Measurements from ENCODE around the gene KCNK6.

GRCh38 chr19:38351865-38352395 is 32.3 kb downstream of the KCNK6 start:
- TF ChIP-seq, protein P1, sequence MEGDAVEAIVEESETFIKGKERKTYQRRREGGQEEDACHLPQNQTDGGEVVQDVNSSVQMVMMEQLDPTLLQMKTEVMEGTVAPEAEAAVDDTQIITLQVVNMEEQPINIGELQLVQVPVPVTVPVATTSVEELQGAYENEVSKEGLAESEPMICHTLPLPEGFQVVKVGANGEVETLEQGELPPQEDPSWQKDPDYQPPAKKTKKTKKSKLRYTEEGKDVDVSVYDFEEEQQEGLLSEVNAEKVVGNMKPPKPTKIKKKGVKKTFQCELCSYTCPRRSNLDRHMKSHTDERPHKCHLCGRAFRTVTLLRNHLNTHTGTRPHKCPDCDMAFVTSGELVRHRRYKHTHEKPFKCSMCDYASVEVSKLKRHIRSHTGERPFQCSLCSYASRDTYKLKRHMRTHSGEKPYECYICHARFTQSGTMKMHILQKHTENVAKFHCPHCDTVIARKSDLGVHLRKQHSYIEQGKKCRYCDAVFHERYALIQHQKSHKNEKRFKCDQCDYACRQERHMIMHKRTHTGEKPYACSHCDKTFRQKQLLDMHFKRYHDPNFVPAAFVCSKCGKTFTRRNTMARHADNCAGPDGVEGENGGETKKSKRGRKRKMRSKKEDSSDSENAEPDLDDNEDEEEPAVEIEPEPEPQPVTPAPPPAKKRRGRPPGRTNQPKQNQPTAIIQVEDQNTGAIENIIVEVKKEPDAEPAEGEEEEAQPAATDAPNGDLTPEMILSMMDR (IDR thresholded peaks at IDR 0.05) = no peak
- TF ChIP-seq POLR2A (IDR thresholded peaks at IDR 0.05) = no peak

All from lower leg skin (tissue), 3 donors.